Pancreas (tissue), 10 donors: ENCODE measurements around the gene SLC44A5. TPM values are rescaled to one million over a fixed set of nuclear protein-coding genes. Genes with fewer than 3 reads are reported as not detected.

Source experiments
- ATAC-seq, 4 donors: fragments of 200-7000 bp; cut with Tn5 transposase; one replicate each; pipeline versions ENCODE4 v1.8.0 to v1.9.1; 2020; ENCODE audit warnings: mild to moderate bottlenecking in 4 of 4, moderate library complexity in 4 of 4
- DNase-seq, 6 donors: peaks; one replicate each; pipeline ENCODE4 v3.0.0-alpha.2; 2020
- FAIRE-seq: peaks from 2 replicates; lab custom pipeline; 2012; peaks lifted over from hg19 to GRCh38; lab: Jason Lieb, UNC
- H3K27ac ChIP-seq, 4 donors: fragments of 200-600 bp; sonication (generic); 1 replicate in 3 of 4; 2 replicates in 1 of 4; pipeline versions ENCODE4 v1.5.0 to v1.8.0; 2020
- H3K27me3 ChIP-seq, 4 donors: fragments of 200-600 bp; one replicate each; pipeline ENCODE4 v1.8.0; 2021
- H3K36me3 ChIP-seq, 3 donors: fragments of 200-600 bp; sonication (generic) in 1 of 3; one replicate each; pipeline versions ENCODE4 v1.5.0 to v1.8.0; 2020 to 2021
- H3K4me1 ChIP-seq, 3 donors: fragments of 200-600 bp; one replicate each; pipeline ENCODE4 v1.8.0; 2021
- H3K4me3 ChIP-seq, 4 donors: fragments of 200-600 bp; sonication (generic) in 2 of 4; one replicate each; pipeline versions ENCODE4 v1.5.0 to v1.8.0; 2020 to 2021
- H3K9me3 ChIP-seq, 4 donors: fragments of 200-600 bp; one replicate each; pipeline ENCODE4 v1.8.0; 2021
- WGBS, 2 donors: extraction: QIAGEN DNeasy Blood & Tissue Kit; methylation state at CpG; one replicate each; pipeline ENCODE4 v1.1.7; 2013; 5-methylcytosine and 5-hydroxymethylcytosine counted together
- intact Hi-C, 3 donors: fragments of 100-400 bp; cut with DNase I; formaldehyde crosslinking; loops; one replicate each; pipeline versions ENCODE4 v1.11.1 to v1.14.2; 2022
- polyA plus RNA-seq, 2 donors: library from polyadenylated mRNA; stranded (reverse); fragments of 200-250 nt; gene quantifications; one replicate each; pipeline ENCODE4 v1.2.3, GENCODE V29; 2013
- total RNA-seq, 6 donors: library from RNA; stranded (reverse); fragmentation: NEBNext Ultra II Directional in 4 of 6; extraction: Animal tissue kit (Norgen Biotek cat#: 25700) in 4 of 6; gene quantifications; one replicate each; pipeline versions ENCODE4 v1.2.1 to v1.2.4, GENCODE V29; 2021 to 2023
- TF ChIP-seq, protein P1 (sequence below), 4 donors: fragments of 200-600 bp; sonication (generic) in 3 of 4; IDR thresholded peaks; one replicate each; pipeline versions ENCODE4 v1.5.0 to v1.8.0; 2021; ENCODE audit warnings: antibody characterized with exemption in 4 of 4
- donor health status: healthy with polysubstance abuse.
- donor health status: DM: no; HTN: no; CAD: no; lungs with moderate emphysema.
- donor health status: DM: no; HTN: no; CAD: no.
- donor health status: control.
- donor health status: control.
- donor health status: Bipolar disorder and iron deficiency.
- donor health status: DM: yes; HTN: yes; CAD: no.
- donor health status: DM: no; HTN: no; CAD: no.
- donor health status: DM: no; HTN: no; CAD: no.
- donor health status: DM: yes; HTN: yes; CAD: no.

The SLC44A5 gene
- total and polyA plus RNA-seq, 8 donors: 0.16 to 3.4 (median 1.2) TPM

DNA sequence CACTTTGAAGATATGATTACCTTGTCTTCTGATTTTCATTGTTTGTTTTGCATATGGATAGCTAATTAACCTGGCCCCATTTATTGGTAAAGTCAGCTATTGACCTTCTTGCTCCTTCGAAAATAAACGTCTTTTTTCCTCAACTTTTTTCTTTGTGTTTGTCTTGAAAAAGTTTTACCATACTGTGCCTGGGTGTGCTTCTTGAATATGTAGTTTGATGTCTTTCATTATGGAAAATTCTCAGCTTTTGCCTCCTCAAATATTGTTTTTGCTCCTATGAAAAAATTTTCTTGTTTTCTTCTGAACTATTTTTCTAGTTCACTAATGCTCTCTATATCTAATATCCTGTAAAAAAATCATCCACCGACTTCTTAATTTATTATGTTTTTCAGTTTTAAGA, 451.8 kb downstream of the SLC44A5 start:
- WGBS, 2 donors: 59 to 66% methylated on average over 3 of the region's 3 CpGs
- Histone ChIP-seq H3K36me3 (no peaks in the 10 kb centered on the region), H3K4me3 (no peak overlapping the region), H3K9me3 (no peaks in the 10 kb centered on the region), H3K27ac (no peak overlapping the region), H3K27me3 (peaks cover 0 to 4% (median 0%) of the 10 kb centered on the region in 4 donors), H3K4me1 (no peaks in the 10 kb centered on the region)
- no peak for ATAC-seq
- FAIRE-seq: no peak
- DNase-seq: no peak
- intact Hi-C loops: no loop called here
- TF ChIP-seq, protein P1, sequence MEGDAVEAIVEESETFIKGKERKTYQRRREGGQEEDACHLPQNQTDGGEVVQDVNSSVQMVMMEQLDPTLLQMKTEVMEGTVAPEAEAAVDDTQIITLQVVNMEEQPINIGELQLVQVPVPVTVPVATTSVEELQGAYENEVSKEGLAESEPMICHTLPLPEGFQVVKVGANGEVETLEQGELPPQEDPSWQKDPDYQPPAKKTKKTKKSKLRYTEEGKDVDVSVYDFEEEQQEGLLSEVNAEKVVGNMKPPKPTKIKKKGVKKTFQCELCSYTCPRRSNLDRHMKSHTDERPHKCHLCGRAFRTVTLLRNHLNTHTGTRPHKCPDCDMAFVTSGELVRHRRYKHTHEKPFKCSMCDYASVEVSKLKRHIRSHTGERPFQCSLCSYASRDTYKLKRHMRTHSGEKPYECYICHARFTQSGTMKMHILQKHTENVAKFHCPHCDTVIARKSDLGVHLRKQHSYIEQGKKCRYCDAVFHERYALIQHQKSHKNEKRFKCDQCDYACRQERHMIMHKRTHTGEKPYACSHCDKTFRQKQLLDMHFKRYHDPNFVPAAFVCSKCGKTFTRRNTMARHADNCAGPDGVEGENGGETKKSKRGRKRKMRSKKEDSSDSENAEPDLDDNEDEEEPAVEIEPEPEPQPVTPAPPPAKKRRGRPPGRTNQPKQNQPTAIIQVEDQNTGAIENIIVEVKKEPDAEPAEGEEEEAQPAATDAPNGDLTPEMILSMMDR (IDR thresholded peaks at IDR 0.05): no peak

Other genes starting within 250 kb of the SLC44A5 start
- 10 to 100 TPM; 18.3 to 33.5 (median 26.2) TPM for gene ACADM, start 113.6 kb upstream of the SLC44A5 start, total RNA-seq
- gene ACADM, start 113.6 kb upstream of the SLC44A5 start, polyA plus RNA-seq: 10 to 100 TPM in 1 of 2 donors, 1 to 10 TPM in 1; 9.8 to 29.0 TPM
- gene RABGGTB, start 175.1 kb upstream of the SLC44A5 start, total RNA-seq: 10 to 100 TPM; 31.7 to 47.8 (median 36.6) TPM
- gene RABGGTB, start 175.1 kb upstream of the SLC44A5 start, polyA plus RNA-seq: 10 to 100 TPM; 31.5 to 59.2 TPM
- under 1 TPM; 0.09 to 0.19 (median 0.12) TPM for gene MSH4, start 185.8 kb upstream of the SLC44A5 start, total RNA-seq
- under 1 TPM; 0.15 to 0.19 TPM for gene MSH4, start 185.8 kb upstream of the SLC44A5 start, polyA plus RNA-seq